Measurements from ENCODE around the gene BATF2. TPM values are rescaled to one million over a fixed set of nuclear protein-coding genes. Genes with fewer than 3 reads are reported as not detected.

The BATF2 gene
- total and polyA plus RNA-seq, 9 of the 15 experiments (the other 6 are each of a cell fraction or from before 2014, with no cell fraction given), result 1.7 to 8.9 (median 6.4) TPM

DNA sequence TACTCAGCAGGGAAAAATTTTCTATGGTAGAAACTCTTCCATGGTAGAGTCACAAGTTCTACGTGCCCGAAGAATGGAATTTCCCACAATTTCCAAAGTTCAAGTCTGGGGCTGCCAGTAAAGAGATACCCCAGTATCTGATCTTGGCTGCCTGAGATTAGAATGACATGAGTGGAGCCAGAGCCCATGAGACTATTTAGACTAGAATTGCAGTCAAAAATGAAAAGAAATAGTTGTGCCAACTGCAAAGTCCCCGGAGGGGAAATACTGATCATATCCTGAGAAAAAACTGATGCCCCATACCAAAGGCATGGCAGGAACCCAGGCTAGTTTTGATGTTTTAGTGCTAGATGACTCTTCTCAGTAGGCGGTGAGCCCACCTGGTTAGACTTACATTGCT lies 36.1 kb downstream of the BATF2 start (continued):
- TF ChIP-seq, protein P1, sequence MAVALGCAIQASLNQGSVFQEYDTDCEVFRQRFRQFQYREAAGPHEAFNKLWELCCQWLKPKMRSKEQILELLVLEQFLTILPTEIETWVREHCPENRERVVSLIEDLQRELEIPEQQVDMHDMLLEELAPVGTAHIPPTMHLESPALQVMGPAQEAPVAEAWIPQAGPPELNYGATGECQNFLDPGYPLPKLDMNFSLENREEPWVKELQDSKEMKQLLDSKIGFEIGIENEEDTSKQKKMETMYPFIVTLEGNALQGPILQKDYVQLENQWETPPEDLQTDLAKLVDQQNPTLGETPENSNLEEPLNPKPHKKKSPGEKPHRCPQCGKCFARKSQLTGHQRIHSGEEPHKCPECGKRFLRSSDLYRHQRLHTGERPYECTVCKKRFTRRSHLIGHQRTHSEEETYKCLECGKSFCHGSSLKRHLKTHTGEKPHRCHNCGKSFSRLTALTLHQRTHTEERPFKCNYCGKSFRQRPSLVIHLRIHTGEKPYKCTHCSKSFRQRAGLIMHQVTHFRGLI (CRISPR knock-in tag; IDR thresholded peaks at IDR 0.05), result no peak
- TF ChIP-seq SRSF3 (IDR thresholded peaks at IDR 0.05; ENCODE audit: insufficient read depth, low read length) (no peak), ZC3H8 (IDR thresholded peaks at IDR 0.05) (no peak), ILF3 (IDR thresholded peaks at IDR 0.05; ENCODE audit: borderline replicate concordance) (no peak), KLF16 (IDR thresholded peaks at IDR 0.05) (no peak), PPARD (CRISPR knock-in tag; IDR thresholded peaks at IDR 0.05) (no peak), TRIM28 (IDR thresholded peaks at IDR 0.05) (no peak), KDM4B (IDR thresholded peaks at IDR 0.05; ENCODE audit: borderline replicate concordance in 2 of 2, low read depth in 1 of 2) (no peak), SIX5 (IDR thresholded peaks at IDR 0.05; ENCODE audit: borderline replicate concordance in 1 of 2, insufficient read depth in 1 of 2, low read depth in 1 of 2, low read length in 2 of 2) (no peak), FIP1L1 (IDR thresholded peaks at IDR 0.05; ENCODE audit: low read depth, low read length, poor library complexity, severe bottlenecking) (no peak), HNRNPH1 (optimal IDR thresholded peaks at IDR 0.05; ENCODE audit: low read depth, low read length) (no peak), TCF7 (IDR thresholded peaks at IDR 0.05; ENCODE audit: borderline replicate concordance) (no peak), TCFL5 (CRISPR knock-in tag; conservative IDR thresholded peaks at IDR 0.05) (no peak), ZNF764 (CRISPR knock-in tag; IDR thresholded peaks at IDR 0.05; ENCODE audit: low read depth) (no peak), MBD2 (IDR thresholded peaks at IDR 0.05; ENCODE audit: borderline replicate concordance, low read depth) (no peak), KLF1 (tag; IDR thresholded peaks at IDR 0.05) (no peak), RBM14 (IDR thresholded peaks at IDR 0.05; ENCODE audit: borderline replicate concordance, insufficient read depth, low read depth, low read length) (no peak), U2AF2 (optimal IDR thresholded peaks at IDR 0.05; ENCODE audit: low read depth, low read length) (no peak)
- TF ChIP-seq, protein P2, sequence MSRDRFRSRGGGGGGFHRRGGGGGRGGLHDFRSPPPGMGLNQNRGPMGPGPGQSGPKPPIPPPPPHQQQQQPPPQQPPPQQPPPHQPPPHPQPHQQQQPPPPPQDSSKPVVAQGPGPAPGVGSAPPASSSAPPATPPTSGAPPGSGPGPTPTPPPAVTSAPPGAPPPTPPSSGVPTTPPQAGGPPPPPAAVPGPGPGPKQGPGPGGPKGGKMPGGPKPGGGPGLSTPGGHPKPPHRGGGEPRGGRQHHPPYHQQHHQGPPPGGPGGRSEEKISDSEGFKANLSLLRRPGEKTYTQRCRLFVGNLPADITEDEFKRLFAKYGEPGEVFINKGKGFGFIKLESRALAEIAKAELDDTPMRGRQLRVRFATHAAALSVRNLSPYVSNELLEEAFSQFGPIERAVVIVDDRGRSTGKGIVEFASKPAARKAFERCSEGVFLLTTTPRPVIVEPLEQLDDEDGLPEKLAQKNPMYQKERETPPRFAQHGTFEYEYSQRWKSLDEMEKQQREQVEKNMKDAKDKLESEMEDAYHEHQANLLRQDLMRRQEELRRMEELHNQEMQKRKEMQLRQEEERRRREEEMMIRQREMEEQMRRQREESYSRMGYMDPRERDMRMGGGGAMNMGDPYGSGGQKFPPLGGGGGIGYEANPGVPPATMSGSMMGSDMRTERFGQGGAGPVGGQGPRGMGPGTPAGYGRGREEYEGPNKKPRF (IDR thresholded peaks at IDR 0.05; ENCODE audit: low read depth, low read length), result no peak
- TF ChIP-seq, protein P3, sequence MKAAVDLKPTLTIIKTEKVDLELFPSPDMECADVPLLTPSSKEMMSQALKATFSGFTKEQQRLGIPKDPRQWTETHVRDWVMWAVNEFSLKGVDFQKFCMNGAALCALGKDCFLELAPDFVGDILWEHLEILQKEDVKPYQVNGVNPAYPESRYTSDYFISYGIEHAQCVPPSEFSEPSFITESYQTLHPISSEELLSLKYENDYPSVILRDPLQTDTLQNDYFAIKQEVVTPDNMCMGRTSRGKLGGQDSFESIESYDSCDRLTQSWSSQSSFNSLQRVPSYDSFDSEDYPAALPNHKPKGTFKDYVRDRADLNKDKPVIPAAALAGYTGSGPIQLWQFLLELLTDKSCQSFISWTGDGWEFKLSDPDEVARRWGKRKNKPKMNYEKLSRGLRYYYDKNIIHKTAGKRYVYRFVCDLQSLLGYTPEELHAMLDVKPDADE (conservative IDR thresholded peaks at IDR 0.05; ENCODE audit: control insufficient read depth, low read depth, low read length), result no peak
- TF ChIP-seq, protein P4, sequence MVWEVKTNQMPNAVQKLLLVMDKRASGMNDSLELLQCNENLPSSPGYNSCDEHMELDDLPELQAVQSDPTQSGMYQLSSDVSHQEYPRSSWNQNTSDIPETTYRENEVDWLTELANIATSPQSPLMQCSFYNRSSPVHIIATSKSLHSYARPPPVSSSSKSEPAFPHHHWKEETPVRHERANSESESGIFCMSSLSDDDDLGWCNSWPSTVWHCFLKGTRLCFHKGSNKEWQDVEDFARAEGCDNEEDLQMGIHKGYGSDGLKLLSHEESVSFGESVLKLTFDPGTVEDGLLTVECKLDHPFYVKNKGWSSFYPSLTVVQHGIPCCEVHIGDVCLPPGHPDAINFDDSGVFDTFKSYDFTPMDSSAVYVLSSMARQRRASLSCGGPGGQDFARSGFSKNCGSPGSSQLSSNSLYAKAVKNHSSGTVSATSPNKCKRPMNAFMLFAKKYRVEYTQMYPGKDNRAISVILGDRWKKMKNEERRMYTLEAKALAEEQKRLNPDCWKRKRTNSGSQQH (CRISPR knock-in tag; IDR thresholded peaks at IDR 0.05), result no peak
- TF ChIP-seq, protein P5, sequence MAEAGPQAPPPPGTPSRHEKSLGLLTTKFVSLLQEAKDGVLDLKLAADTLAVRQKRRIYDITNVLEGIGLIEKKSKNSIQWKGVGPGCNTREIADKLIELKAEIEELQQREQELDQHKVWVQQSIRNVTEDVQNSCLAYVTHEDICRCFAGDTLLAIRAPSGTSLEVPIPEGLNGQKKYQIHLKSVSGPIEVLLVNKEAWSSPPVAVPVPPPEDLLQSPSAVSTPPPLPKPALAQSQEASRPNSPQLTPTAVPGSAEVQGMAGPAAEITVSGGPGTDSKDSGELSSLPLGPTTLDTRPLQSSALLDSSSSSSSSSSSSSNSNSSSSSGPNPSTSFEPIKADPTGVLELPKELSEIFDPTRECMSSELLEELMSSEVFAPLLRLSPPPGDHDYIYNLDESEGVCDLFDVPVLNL (CRISPR knock-in tag; IDR thresholded peaks at IDR 0.05; ENCODE audit: low read depth), result no peak
